NCI-H2107 treated with DMSO at 0.1 percent for 48 hours (cell line): ENCODE measurements around the gene VKORC1L1.
"Not testable (repeated sequence)": the region's sequence is repeated elsewhere in the genome, so short reads cannot be mapped to it uniquely, and the experiment has no call there.

Source experiments
- DNase-seq: peaks from one replicate; lab custom pipeline; 2025; ENCODE audit not compliant: unreplicated experiment; lab: John Stamatoyannopoulos, UW

The VKORC1L1 gene

GRCh38 chr7:65884983-65885382, 12.1 kb downstream of the VKORC1L1 start:
- DNase-seq: not testable (repeated sequence)

GRCh38 chr7:65885533-65885932, 12.7 kb downstream of the VKORC1L1 start:
- DNase-seq: not testable (repeated sequence)

GRCh38 chr7:65888434-65889156, 15.7 kb downstream of the VKORC1L1 start:
- DNase-seq: not testable (repeated sequence)

GRCh38 chr7:65889722-65890121, 16.8 kb downstream of the VKORC1L1 start:
- DNase-seq: not testable (repeated sequence)

GRCh38 chr7:65892161-65892560, 19.3 kb downstream of the VKORC1L1 start:
- no peak for DNase-seq

GRCh38 chr7:65892835-65893234, 20.0 kb downstream of the VKORC1L1 start:
- DNase-seq: no peak

GRCh38 chr7:65896279-65896870, 23.5 kb downstream of the VKORC1L1 start:
- DNase-seq: no peak

- not testable (repeated sequence) for DNase-seq
These were observed 24.4 kb downstream of the VKORC1L1 start for GRCh38 chr7:65897289-65897688.

- not testable (repeated sequence) for DNase-seq
These were observed 26.0 kb downstream of the VKORC1L1 start for GRCh38 chr7:65898677-65899447.

- no peak for DNase-seq
These were observed 29.4 kb downstream of the VKORC1L1 start for GRCh38 chr7:65902306-65902705.

- DNase-seq: no peak
These were observed 34.8 kb downstream of the VKORC1L1 start for GRCh38 chr7:65907501-65908198.

- no peak for DNase-seq
These were observed 37.4 kb downstream of the VKORC1L1 start for GRCh38 chr7:65910237-65910636.

GRCh38 chr7:65912237-65912636, 39.4 kb downstream of the VKORC1L1 start:
- DNase-seq: no peak

GRCh38 chr7:65915921-65916657, 43.2 kb downstream of the VKORC1L1 start:
- no peak for DNase-seq

- no peak for DNase-seq
These were observed 50.4 kb downstream of the VKORC1L1 start for GRCh38 chr7:65923316-65923715.

GRCh38 chr7:65924193-65924592, 51.3 kb downstream of the VKORC1L1 start:
- DNase-seq: no peak

GRCh38 chr7:65925040-65925439, 52.2 kb downstream of the VKORC1L1 start:
- DNase-seq: no peak

GRCh38 chr7:65926588-65926987, 53.7 kb downstream of the VKORC1L1 start:
- DNase-seq: no peak

GRCh38 chr7:65927489-65928448, 54.9 kb downstream of the VKORC1L1 start:
- DNase-seq: no peak
